Heart right ventricle (tissue), 16 donors: ENCODE results near the gene PLTP. TPM values are rescaled to one million over a fixed set of nuclear protein-coding genes. Genes with fewer than 3 reads are reported as not detected.

Experiments
- ATAC-seq, 8 donors: fragments of 200-7000 bp; cut with Tn5 transposase; one replicate each; pipeline ENCODE4 v1.9.1; 2020; ENCODE audit warnings: mild to moderate bottlenecking in 8 of 8, moderate library complexity in 8 of 8, moderate number of reproducible peaks in 1 of 8
- DNase-seq, 2 donors: peaks; one replicate each; pipeline ENCODE4 v3.0.0-alpha.2; 2020
- H3K27ac ChIP-seq, 10 donors: fragments of 200-600 bp; sonication (generic) in 2 of 10; one replicate each; pipeline versions ENCODE4 v1.5.0 to v1.8.0; 2020 to 2022; ENCODE audit warnings: mild to moderate bottlenecking in 3 of 10
- H3K27me3 ChIP-seq, 7 donors: fragments of 200-600 bp; one replicate each; pipeline ENCODE4 v1.8.0; 2021 to 2022; ENCODE audit warnings: mild to moderate bottlenecking in 2 of 7
- H3K36me3 ChIP-seq, 9 donors: fragments of 200-600 bp; sonication (generic) in 1 of 9; one replicate each; pipeline versions ENCODE4 v1.5.0 to v1.8.0; 2020 to 2022; ENCODE audit warnings: mild to moderate bottlenecking in 2 of 9
- H3K4me1 ChIP-seq, 9 donors: fragments of 200-600 bp; sonication (generic) in 1 of 9; one replicate each; pipeline versions ENCODE4 v1.5.0 to v1.8.0; 2020 to 2022; ENCODE audit warnings: mild to moderate bottlenecking in 4 of 9
- H3K4me3 ChIP-seq, 10 donors: fragments of 200-600 bp; sonication (generic) in 2 of 10; one replicate each; pipeline versions ENCODE4 v1.5.0 to v1.8.0; 2020 to 2022; ENCODE audit warnings: mild to moderate bottlenecking in 7 of 10, moderate library complexity in 2 of 10
- H3K9me3 ChIP-seq, 11 donors: fragments of 200-600 bp in 10 of 11; sonication (generic) in 2 of 11; one replicate each; pipeline versions ENCODE4 v1.5.0 to v1.8.0; 2013 to 2022; ENCODE audit warnings: mild to moderate bottlenecking in 2 of 11, control low read depth in 1 of 11, moderate library complexity in 1 of 11
- CTCF ChIP-seq, 9 donors: fragments of 200-600 bp; sonication (generic) in 2 of 9; IDR thresholded peaks; one replicate each; pipeline versions ENCODE4 v1.5.0 to v1.8.0; 2021 to 2022; ENCODE audit warnings: antibody characterized with exemption in 9 of 9, mild to moderate bottlenecking in 5 of 9, moderate library complexity in 1 of 9
- WGBS, 2 donors: extraction: QIAGEN DNeasy Blood & Tissue Kit; methylation state at CpG; one replicate each; pipeline ENCODE4 v1.1.7; 2013; ENCODE audit warnings: inconsistent platforms in 1 of 2; 5-methylcytosine and 5-hydroxymethylcytosine counted together
- intact Hi-C, 10 donors: fragments of 100-400 bp; cut with DNase I; formaldehyde crosslinking; loops; one replicate each; pipeline versions ENCODE4 v1.11.1 to v1.14.2; 2022
- polyA plus RNA-seq, 2 donors: library from polyadenylated mRNA; stranded (reverse); fragments of 200-250 nt; gene quantifications; one replicate each; pipeline ENCODE4 v1.2.3, GENCODE V29; 2013
- total RNA-seq, 10 donors: library from RNA; stranded (reverse); fragmentation: NEBNext Ultra II Directional in 3 of 10; extraction: Animal tissue kit (Norgen Biotek cat#: 25700) in 3 of 10; gene quantifications; one replicate each; pipeline versions ENCODE4 v1.2.1 to v1.2.4, GENCODE V29; 2021 to 2023
- donor health status: Arrhythmogenic right ventricular cardiomyopathy.
- donor health status: ischemic (EF 13 %, LVEDD 7.1; RV severe dilation, severe dysfunction).
- donor health status: healthy with polysubstance abuse.
- donor health status: DM: no; HTN: yes; CAD: no.
- donor health status: DM: no; HTN: no; CAD: no.
- donor health status: ischemic (EF 25% LVEDD 6.9; RV normal size, moderate dysfunction).
- donor health status: ischemic (EF 25% LVEDD 5.7; RV mildly dilated, moderate dysfunction).
- donor health status: healthy.
- donor health status: DM: yes; HTN: yes; CAD: no.
- donor health status: Ischemic cardiomyopathy.
- donor health status: ischemic (EF 35%, LVEDD 5.7; RV mildly dilated, moderate dysfunction).
- donor health status: nonischemic (EF 11% LVEDD 7.7; RV severe dilation, severe dysfunction).
- donor health status: DM: yes; HTN: yes; CAD: no.
- donor health status: PGD.
- donor health status: ischemic (EF 29% LVEDD 5.4; RV normal size, mild dysfunction).
- donor health status: nonischemic (EF 23%, LVEDD 6.1; RV moderate dilation, normal function).

Gene PLTP
- total and polyA plus RNA-seq, 12 donors, result 10.7 to 230 (median 40.4) TPM

- 87 to 89% methylated on average over 12 of the region's 12 CpGs for WGBS, 2 donors
- TF ChIP-seq CTCF (IDR thresholded peaks at IDR 0.05), result no peak
- no peaks in the 10 kb centered on the region for H3K9me3 ChIP-seq
- H3K27ac ChIP-seq, result no peak overlapping the region
- no peak overlapping the region for H3K4me3 ChIP-seq
- ATAC-seq, result peak in 1 of 8 donors; percentile 18
- H3K4me1 ChIP-seq, result peaks cover 0 to 8% (median 0%) of the 10 kb centered on the region in 9 donors
- H3K27me3 ChIP-seq, result no peaks in the 10 kb centered on the region
- intact Hi-C loops, result loop anchor here in 1 of 10 donors (10.0 kb wide), 1 partner anchor 67 kb away; no protein-coding TSS in a partner anchor
- no peak for DNase-seq
- peaks cover 0 to 100% (median 63%) of the 10 kb centered on the region in 9 donors for H3K36me3 ChIP-seq
Observed at GRCh38 chr20:45898285-45898684, 13.7 kb downstream of the PLTP start.

- no peak for ATAC-seq
Observed at GRCh38 chr20:45897692-45898091, 14.3 kb downstream of the PLTP start.

GRCh38 chr20:45897289-45897688, 14.7 kb downstream of the PLTP start:
- peaks cover 0 to 18% (median 7%) of the 10 kb centered on the region in 9 donors for H3K4me1 ChIP-seq
- H3K9me3 ChIP-seq, result no peaks in the 10 kb centered on the region
- 75 to 84% methylated on average over 2 of the region's 2 CpGs for WGBS, 2 donors
- no peak overlapping the region for H3K27ac ChIP-seq
- intact Hi-C loops, result loop anchor here in 1 of 10 donors (10.0 kb wide), 1 partner anchor 68 kb away; no protein-coding TSS in a partner anchor
- H3K27me3 ChIP-seq, result no peaks in the 10 kb centered on the region
- ATAC-seq, result no peak
- H3K36me3 ChIP-seq, result peaks cover 0 to 99% (median 69%) of the 10 kb centered on the region in 9 donors
- DNase-seq, result no peak
- TF ChIP-seq CTCF (IDR thresholded peaks at IDR 0.05), result no peak
- no peak overlapping the region for H3K4me3 ChIP-seq

More at GRCh38 chr20:45897692-45898091, 14.3 kb downstream of the PLTP start:
- Histone ChIP-seq H3K9me3 (no peaks in the 10 kb centered on the region), H3K4me1 (peaks cover 0 to 14% (median 3%) of the 10 kb centered on the region in 9 donors), H3K27me3 (no peaks in the 10 kb centered on the region), H3K4me3 (no peak overlapping the region), H3K27ac (no peak overlapping the region), H3K36me3 (peaks cover 0 to 100% (median 68%) of the 10 kb centered on the region in 9 donors)
- DNase-seq, result no peak
- 91 to 93% methylated on average over 7 of the region's 7 CpGs for WGBS, 2 donors
- intact Hi-C loops, result loop anchor here in 1 of 10 donors (10.0 kb wide), 1 partner anchor 67 kb away; no protein-coding TSS in a partner anchor
- TF ChIP-seq CTCF (IDR thresholded peaks at IDR 0.05), result no peak

- intact Hi-C loops, result loop anchor here in 1 of 10 donors (10.0 kb wide), 1 partner anchor 68 kb away; no protein-coding TSS in a partner anchor
- H3K36me3 ChIP-seq, result peaks cover 0 to 93% (median 66%) of the 10 kb centered on the region in 9 donors
- H3K27me3 ChIP-seq, result no peaks in the 10 kb centered on the region
- no peak overlapping the region for H3K27ac ChIP-seq
- H3K4me3 ChIP-seq, result no peak overlapping the region
- peaks cover 5 to 24% (median 13%) of the 10 kb centered on the region in 9 donors for H3K4me1 ChIP-seq
- H3K9me3 ChIP-seq, result no peaks in the 10 kb centered on the region
- 93 to 95% methylated on average over 14 of the region's 14 CpGs for WGBS, 2 donors
- no peak for ATAC-seq
- no peak for TF ChIP-seq CTCF (IDR thresholded peaks at IDR 0.05)
- no peak for DNase-seq
Observed at GRCh38 chr20:45896641-45897161, 15.3 kb downstream of the PLTP start.
